Neural cell (in vitro differentiated cells): ENCODE data around the gene DDX24. TPM values are rescaled to one million over a fixed set of nuclear protein-coding genes. Genes with fewer than 3 reads are reported as not detected.

Source experiments
- H2AFZ ChIP-seq: fragments of 200-600, 300-800 bp; sonication (generic), shearing (Covaris generic); 2 replicates; pipeline ENCODE4 v1.6.0; 2014; ENCODE audit warnings: low read depth, mild to moderate bottlenecking, antibody characterized with exemption, low read length, moderate library complexity
- H3F3A ChIP-seq: fragments of 200-600 bp; shearing (Covaris generic); 2 replicates; pipeline ENCODE4 v1.6.1; 2016; ENCODE audit warnings: mild to moderate bottlenecking, moderate library complexity, mixed read lengths, antibody characterized with exemption, low read length; ENCODE audit not compliant: insufficient read depth, poor library complexity, severe bottlenecking
- H3K27ac ChIP-seq: fragments of 200-600, 300-800 bp; sonication (generic), shearing (Covaris generic); 2 replicates; pipeline ENCODE4 v1.5.1; 2014; ENCODE audit warnings: mild to moderate bottlenecking, low read length, moderate library complexity
- H3K27me3 ChIP-seq: fragments of 300-800, 200-600 bp; sonication (generic), shearing (Covaris generic); 2 replicates; pipeline ENCODE4 v1.6.0; 2014; ENCODE audit warnings: mild to moderate bottlenecking, low read depth, low read length, moderate library complexity; ENCODE audit not compliant: insufficient read depth
- H3K36me3 ChIP-seq: fragments of 300-800, 200-600 bp; sonication (generic), shearing (Covaris generic); 2 replicates; pipeline ENCODE4 v1.5.1; 2014; ENCODE audit warnings: mild to moderate bottlenecking, antibody characterized with exemption, low read length, moderate library complexity; ENCODE audit not compliant: insufficient read depth
- H3K4me2 ChIP-seq: fragments of 300-800, 200-600 bp; sonication (generic), shearing (Covaris generic); 2 replicates; pipeline ENCODE4 v1.6.0; 2014; ENCODE audit warnings: mild to moderate bottlenecking, low read length
- H3K4me3 ChIP-seq: fragments of 300-800, 200-600 bp; sonication (generic), shearing (Covaris generic); 2 replicates; pipeline ENCODE4 v1.5.1; 2014; ENCODE audit warnings: mild to moderate bottlenecking, low read length, moderate library complexity
- H3K79me2 ChIP-seq: fragments of 200-600 bp; shearing (Covaris generic); replicated peaks from 2 replicates; pipeline ENCODE4 v1.6.0; 2014; ENCODE audit warnings: mild to moderate bottlenecking, low read length, moderate library complexity; ENCODE audit not compliant: insufficient read depth
- H3K9ac ChIP-seq: fragments of 300-800, 200-600 bp; sonication (generic), shearing (Covaris generic); 2 replicates; pipeline ENCODE4 v1.6.1; 2016; ENCODE audit warnings: mild to moderate bottlenecking, low read length, mixed read lengths
- H3K9me2 ChIP-seq: fragments of 200-600 bp; shearing (Covaris generic); 2 replicates; pipeline ENCODE4 v1.6.1; 2016; ENCODE audit warnings: mild to moderate bottlenecking, low read length, mixed read lengths; ENCODE audit not compliant: insufficient read depth
- H3K9me3 ChIP-seq: fragments of 200-600, 300-800 bp; sonication (generic), shearing (Covaris generic); 2 replicates; pipeline ENCODE4 v1.6.1; 2016; ENCODE audit warnings: mild to moderate bottlenecking, mixed run types, low read length, moderate library complexity, mixed read lengths
- H4K20me1 ChIP-seq: fragments of 200-600 bp; shearing (Covaris generic); 2 replicates; pipeline ENCODE4 v1.6.1; 2016; ENCODE audit warnings: mild to moderate bottlenecking, mixed run types; ENCODE audit not compliant: insufficient read depth
- CTCF ChIP-seq: fragments of 450-650 bp; IDR thresholded peaks from 2 replicates; pipeline ENCODE4 v1.5.1; 2014; ENCODE audit warnings: antibody characterized with exemption, mild to moderate bottlenecking, moderate library complexity; ENCODE audit not compliant: poor library complexity, severe bottlenecking
- EP300 ChIP-seq: fragments of 450-650 bp; conservative IDR thresholded peaks from 2 replicates; pipeline ENCODE4 v1.6.1; 2014; ENCODE audit warnings: antibody characterized with exemption, mild to moderate bottlenecking, moderate library complexity; ENCODE audit not compliant: poor library complexity, severe bottlenecking
- EZH2 ChIP-seq: fragments of 200-600, 300-800 bp; shearing (Covaris generic), sonication (generic); IDR thresholded peaks from 2 replicates; pipeline ENCODE4 v1.6.1; 2014; ENCODE audit warnings: antibody characterized with exemption, low read length, borderline replicate concordance, mild to moderate bottlenecking; ENCODE audit not compliant: insufficient read depth, poor library complexity, severe bottlenecking
- MXI1 ChIP-seq: fragments of 450-650 bp; conservative IDR thresholded peaks from 2 replicates; pipeline ENCODE4 v1.6.1; 2014; ENCODE audit warnings: antibody characterized with exemption, mild to moderate bottlenecking; ENCODE audit not compliant: poor library complexity, severe bottlenecking
- POLR2AphosphoS5 ChIP-seq: IDR thresholded peaks from 2 replicates; pipeline ENCODE4 v1.6.1; 2012
- RAD21 ChIP-seq: fragments of 450-650 bp; conservative IDR thresholded peaks from 2 replicates; pipeline ENCODE4 v1.6.1; 2014; ENCODE audit warnings: antibody characterized with exemption, mild to moderate bottlenecking, moderate library complexity
- REST ChIP-seq: IDR thresholded peaks from 2 replicates; pipeline ENCODE4 v1.6.1; 2012; ENCODE audit warnings: borderline replicate concordance
- SMC3 ChIP-seq: fragments of 450-650 bp; conservative IDR thresholded peaks from 2 replicates; pipeline ENCODE4 v1.6.1; 2014; ENCODE audit warnings: antibody characterized with exemption, mild to moderate bottlenecking, moderate library complexity; ENCODE audit not compliant: poor library complexity
- TAF1 ChIP-seq: IDR thresholded peaks from 2 replicates; pipeline ENCODE4 v1.6.1; 2012; ENCODE audit warnings: low read depth
- polyA plus RNA-seq: library from polyadenylated mRNA; depleted of rRNA; stranded (reverse); fragments of >200 nt; gene quantifications from 2 replicates; pipeline ENCODE4 v1.2.3, GENCODE V29; 2014

DDX24 gene
- polyA plus RNA-seq, 1 donor from 2014 or later: 177 TPM

GRCh38 chr14:94115058-94115591, 34.1 kb upstream of the DDX24 start:
- Histone ChIP-seq H3F3A (no peaks in the 10 kb centered on the region), H3K9me3 (no peaks in the 10 kb centered on the region), H3K27me3 (no peaks in the 10 kb centered on the region), H2AFZ (no peak overlapping the region), H3K4me3 (no peak overlapping the region), H3K79me2 (no peaks in the 10 kb centered on the region), H3K9me2 (no peaks in the 10 kb centered on the region), H3K9ac (no peak overlapping the region), H3K36me3 (no peaks in the 10 kb centered on the region), H3K27ac (no peak overlapping the region), H4K20me1 (no peaks in the 10 kb centered on the region), H3K4me2 (no peak overlapping the region)
- TF ChIP-seq SMC3 (no peak), CTCF (no peak), EZH2 (no peak), POLR2AphosphoS5 (no peak), RAD21 (no peak), REST (no peak), TAF1 (no peak), MXI1 (no peak), EP300 (no peak)

GRCh38 chr14:94114589-94115057, 33.6 kb upstream of the DDX24 start:
- Histone ChIP-seq H3K27ac (no peak overlapping the region), H3K4me3 (no peak overlapping the region), H2AFZ (no peak overlapping the region), H4K20me1 (no peaks in the 10 kb centered on the region), H3F3A (no peaks in the 10 kb centered on the region), H3K27me3 (no peaks in the 10 kb centered on the region), H3K9me2 (no peaks in the 10 kb centered on the region), H3K79me2 (no peaks in the 10 kb centered on the region), H3K4me2 (no peak overlapping the region), H3K9me3 (no peaks in the 10 kb centered on the region), H3K36me3 (no peaks in the 10 kb centered on the region), H3K9ac (no peak overlapping the region)
- TF ChIP-seq CTCF (no peak), SMC3 (no peak), TAF1 (no peak), RAD21 (no peak), EP300 (no peak), EZH2 (no peak), REST (no peak), POLR2AphosphoS5 (no peak), MXI1 (no peak)
